DMS 273 treated with DMSO at 0.1 percent for 48 hours (cell line): ENCODE measurements around the gene GDF9.

Experiments used
- DNase-seq: peaks from one replicate; lab custom pipeline; 2025; lab: John Stamatoyannopoulos, UW

The GDF9 gene

DNA sequence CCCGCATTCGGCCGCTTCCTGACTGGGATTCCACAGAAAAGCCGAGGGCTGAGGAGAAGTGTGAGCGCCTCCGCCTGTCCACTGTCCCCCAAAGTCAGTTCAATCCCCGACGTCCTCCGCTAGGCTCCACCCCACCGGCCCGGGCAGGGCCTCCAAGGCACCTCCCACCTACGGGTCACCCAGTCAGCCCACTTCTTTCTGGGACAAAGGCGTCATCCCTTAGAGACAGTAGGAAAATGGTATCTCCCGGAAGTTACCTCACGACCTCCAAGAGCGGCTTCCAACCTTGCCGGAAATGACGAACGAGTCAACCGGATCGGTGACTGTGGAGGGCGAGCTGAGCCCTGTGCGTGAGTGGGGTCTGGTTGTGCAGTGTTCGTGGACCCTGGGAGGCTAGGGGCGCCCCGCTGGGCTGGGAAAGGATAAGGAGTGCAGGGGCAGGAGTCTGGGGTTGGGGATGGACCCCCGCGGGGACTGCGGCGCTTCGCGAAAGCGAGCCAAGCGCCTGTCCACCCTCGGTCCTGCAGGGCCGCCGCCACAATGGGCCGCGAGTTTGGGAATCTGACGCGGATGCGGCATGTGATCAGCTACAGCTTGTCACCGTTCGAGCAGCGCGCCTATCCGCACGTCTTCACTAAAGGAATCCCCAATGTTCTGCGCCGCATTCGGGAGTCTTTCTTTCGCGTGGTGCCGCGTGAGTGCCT, at the start of gene GDF9, which contains the start of gene UQCRQ:
TSS of gene GDF9 (minus strand) at position 128 of the 704 bp plus-strand sequence. CDS start 1,936 bp downstream, outside the sequence.
TSS of gene UQCRQ (plus strand) at position 301 of the 704 bp plus-strand sequence. CDS start at position 541, 240 bp downstream.
- DNase-seq = peak; percentile 99

- DNase-seq = no peak
Measured at GRCh38 chr5:132915681-132916080, 49.4 kb upstream of the GDF9 start.

DNA sequence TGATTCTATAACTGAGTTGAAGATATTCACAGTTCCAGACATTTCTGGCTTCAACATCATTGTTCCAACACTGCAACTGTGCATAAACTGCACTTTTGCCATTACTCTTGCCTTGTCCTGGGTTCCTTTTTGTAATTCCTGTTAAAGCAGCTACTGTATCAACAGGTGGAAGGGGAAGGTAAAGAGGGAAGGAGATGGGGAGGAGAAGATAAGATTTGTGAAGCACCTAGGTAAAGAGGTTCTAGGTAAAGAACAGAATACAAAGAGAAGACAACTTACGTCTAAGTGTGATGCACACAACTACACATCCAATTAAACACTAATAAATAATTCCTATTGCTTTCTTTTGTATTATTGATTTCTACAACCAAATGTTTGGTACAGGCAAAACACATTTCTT, 43.4 kb upstream of the GDF9 start:
- no peak for DNase-seq

GRCh38 chr5:132907161-132907560, 40.9 kb upstream of the GDF9 start:
- DNase-seq = no peak

DNA sequence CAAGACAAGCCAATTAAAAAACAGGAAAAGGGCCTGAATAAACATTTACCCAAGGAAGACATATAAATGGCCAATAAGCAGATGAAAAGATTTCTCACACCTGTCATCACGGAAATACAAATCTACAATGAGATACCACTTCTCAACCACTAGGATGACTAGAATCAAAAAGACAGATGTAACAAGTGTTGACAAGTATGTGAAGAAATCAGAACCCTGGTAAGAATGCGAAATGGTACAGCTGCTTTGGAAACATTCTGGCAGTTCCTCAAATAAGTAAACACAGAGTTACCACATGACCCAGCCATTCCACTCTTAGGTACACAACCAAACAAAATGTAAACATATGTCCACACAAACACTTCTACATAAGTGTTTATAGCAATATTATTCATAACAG, 39.7 kb upstream of the GDF9 start:
- DNase-seq = no peak

DNA sequence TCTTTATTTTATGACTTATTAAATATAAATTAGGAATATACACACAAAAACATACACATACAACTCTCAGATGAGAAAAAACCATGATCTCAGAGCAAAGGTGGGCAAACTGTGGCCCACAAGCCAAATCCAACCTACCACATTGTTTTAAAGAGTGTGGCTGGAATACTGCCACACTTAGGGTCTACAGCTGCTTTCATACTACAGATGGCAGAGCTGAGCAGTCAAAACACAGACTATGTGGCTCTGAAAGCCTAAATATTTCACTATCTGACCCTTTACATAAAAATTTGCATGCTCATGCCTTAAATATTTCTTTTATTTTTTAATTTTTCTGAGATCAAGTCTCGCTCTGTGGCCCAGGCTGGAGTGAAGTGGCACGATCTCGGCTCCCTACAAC, 35.5 kb upstream of the GDF9 start:
- DNase-seq = no peak

DNA sequence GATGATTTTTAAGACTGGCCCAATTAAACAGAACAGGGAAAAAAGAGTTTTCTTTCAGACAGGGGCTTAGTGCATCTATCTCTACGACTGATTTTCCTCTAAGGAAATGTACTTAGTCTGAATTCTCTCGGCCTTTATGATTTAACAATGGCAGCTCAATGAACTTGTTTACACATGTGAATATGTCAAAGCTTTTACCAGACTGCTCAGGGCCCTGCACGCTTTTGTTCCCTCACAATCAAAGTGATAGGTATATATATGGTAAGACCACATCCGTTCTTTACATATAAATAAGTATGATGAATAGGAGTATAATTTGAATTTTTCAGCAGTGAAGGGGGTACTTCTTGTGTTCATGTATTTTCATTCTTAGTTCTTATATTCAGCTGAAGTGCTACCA, 34.8 kb upstream of the GDF9 start:
- no peak for DNase-seq

DNA sequence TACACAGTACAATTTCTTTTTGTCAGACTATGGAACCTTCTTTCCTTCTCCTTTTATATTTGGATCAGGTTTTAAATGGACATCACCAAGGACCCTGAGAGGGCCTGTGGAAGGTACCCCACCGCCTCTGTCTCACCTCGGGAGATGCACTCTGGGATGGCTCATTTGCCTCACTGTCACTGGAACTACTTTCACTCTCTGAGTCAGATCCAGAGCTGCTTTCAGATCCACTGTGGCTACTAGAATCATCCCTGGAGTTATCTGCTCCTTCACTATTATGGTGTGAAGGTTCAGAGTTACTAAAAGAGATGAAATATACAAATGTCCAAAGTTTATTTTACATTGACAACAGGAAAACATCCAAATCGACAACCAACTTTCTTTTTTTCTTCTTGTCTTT, 31.8 kb upstream of the GDF9 start:
- DNase-seq = no peak

DNA sequence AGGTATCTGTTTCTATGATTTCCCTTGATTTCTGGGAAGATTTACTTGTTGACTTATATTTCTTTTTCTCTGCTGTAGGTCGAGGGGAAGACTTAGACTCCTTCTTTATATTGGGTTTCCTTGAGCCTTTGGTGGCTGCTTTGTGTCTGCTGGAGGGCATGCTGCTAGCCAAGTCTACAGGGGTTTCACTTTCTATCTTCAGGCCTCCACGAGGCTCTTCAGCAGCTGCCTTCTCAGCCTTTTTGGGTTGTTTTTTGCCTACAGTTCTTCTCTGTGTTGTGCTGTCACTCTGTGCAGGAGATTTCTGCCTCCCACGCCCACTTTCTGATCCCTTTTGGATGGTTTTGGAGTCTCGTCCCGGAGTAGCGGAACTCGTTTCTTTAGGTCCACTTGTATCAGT, 30.4 kb upstream of the GDF9 start:
- DNase-seq = no peak

DNA sequence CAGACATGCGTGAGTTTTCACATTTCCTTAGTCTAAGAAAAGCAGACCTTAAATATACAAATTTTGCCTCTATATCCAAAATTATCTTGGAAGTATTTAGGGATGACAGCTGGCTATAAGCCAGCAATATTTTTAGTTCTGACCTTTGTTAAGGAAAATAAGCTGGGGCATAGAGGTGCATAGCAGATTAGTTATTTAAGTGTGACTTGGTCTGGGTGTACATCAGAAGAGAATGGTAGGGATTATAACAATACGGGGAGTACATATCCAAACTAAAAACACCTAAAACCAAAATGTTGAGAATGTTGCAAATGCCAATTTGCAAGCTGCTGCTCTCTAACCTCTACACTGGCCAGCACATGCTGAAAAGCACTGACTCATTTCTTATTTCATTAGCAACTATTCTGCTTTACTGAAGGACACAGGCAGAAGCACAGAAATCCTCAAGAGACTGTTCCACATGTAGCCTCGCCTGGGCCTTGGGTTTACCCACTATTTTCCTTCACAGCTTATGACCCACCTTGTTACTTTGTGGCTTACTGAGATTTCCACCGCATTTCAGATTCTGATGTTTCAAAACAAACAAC, 29.5 kb upstream of the GDF9 start:
- DNase-seq = no peak

DNA sequence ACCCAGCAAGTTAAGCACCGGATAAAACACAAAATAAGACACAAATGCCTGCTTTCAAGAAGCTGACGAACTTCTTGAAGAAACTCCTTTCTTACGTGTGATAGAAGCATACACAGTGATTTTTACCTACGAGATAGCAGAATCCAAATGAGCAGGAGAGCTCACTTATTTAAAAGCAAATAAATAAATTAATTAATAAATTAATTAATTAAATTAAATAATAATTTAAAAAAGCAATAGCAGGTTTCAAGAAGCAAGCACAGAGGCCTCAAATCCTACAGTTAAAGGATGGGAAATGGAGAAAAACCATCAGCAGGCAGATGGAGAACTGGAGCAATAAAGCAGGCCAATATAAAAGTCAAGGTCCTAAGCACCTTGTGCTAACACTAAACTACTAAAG, 24.5 kb upstream of the GDF9 start:
- DNase-seq = no peak

GRCh38 chr5:132889501-132889900, 23.2 kb upstream of the GDF9 start:
- no peak for DNase-seq

- no peak for DNase-seq
Measured at GRCh38 chr5:132887283-132887682, 21.0 kb upstream of the GDF9 start.

- no peak for DNase-seq
Measured at GRCh38 chr5:132886064-132886823, 20.0 kb upstream of the GDF9 start.

DNA sequence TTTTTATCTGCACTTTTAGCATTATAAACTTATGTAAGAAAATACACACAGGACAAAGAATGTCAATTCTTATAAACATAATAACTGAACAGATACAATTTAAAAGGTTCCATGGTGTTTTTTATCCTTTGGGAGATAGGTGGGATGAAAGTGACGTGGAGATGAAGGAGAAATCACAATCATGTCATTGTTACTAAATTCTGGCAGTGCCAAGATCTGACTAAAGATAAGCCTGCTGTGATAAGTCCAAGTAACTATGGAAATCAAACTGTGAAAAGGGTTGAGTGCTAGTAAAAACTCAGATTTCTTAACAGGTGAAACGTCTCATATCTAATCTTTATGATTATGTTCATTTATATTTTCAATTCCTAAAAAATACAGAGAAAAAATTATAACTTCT, 18.3 kb upstream of the GDF9 start:
- no peak for DNase-seq

DNA sequence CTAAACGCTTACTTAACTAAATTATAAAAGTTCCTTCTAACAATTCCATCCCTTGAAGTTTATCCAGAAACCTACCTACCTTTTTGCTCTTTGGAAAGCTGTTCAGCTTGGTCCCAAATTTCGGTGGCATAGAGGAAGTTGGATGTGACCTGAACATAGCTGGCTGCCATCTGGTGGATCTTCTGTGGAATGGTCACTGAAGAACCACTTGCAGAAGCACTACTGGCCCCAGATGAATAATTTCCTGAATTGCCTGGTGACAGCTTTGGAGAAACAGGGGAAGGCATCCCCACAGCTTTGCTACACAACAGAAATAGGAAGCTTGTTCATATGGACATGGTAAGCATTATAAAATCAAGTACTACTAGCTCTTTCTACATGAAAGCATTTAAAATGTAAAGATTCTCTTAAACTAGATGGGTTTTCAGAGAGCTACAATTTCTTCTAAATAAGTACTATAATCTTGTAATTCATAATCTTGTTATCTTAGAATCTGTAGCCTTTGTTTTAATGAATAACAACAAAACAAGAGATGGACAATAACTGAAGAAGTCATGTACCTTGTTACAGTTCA, 17.1 kb upstream of the GDF9 start:
- no peak for DNase-seq

DNA sequence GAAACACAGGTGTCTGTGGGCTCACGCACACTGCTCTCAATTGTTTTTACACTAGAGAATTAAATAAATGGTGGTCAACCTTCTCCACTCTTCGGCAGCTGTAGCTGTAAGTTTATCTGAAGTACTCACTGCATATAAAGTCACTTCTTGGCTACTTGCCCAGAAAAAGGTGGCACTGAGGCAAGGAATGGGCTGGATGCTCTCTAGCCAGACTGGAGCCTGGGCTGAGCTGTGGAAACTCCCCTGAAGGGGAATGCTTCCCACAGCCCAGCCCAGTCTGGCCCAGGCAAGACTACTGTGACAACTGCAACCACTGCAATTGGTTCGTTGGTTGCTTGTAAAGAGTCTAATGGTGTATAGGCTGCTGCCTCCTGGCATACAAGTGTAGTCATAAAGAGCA, 11.7 kb upstream of the GDF9 start:
- DNase-seq = peak; percentile 43

GRCh38 chr5:132877466-132877865, 11.2 kb upstream of the GDF9 start:
- DNase-seq = no peak

DNA sequence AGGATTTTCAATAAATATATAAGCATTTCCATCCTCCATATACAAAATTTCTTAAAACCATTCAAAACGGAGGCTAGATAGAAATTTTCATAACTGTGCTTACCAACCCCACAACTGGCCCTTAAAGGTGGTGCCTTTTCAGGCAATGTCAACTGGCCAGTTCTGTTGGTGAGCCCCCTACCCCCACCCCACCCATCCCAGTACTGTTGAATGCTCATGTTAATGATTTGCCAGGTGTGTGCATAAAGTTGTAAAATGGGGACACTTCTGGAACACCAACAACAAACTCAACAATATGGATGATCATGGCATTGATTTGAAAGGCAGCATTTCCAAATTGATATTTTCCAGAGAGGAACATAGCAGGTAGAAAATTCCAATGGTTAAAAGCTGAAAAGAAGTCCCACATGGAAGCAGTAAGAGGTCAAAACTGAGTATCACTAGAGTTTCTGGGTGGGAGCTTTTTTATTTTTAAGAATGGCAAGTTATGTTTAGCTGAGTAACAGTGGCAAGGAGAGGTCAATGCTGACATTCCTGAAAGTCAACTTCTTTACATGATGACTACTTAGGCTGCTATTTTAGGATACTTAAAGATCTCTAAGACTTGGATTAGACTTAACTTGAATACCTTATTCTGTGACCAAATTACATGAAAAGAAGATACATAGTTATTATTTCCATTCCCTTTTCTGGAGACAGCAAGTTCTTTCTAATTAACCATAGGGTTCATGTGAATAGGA, 9.9 kb upstream of the GDF9 start:
- DNase-seq = no peak

DNA sequence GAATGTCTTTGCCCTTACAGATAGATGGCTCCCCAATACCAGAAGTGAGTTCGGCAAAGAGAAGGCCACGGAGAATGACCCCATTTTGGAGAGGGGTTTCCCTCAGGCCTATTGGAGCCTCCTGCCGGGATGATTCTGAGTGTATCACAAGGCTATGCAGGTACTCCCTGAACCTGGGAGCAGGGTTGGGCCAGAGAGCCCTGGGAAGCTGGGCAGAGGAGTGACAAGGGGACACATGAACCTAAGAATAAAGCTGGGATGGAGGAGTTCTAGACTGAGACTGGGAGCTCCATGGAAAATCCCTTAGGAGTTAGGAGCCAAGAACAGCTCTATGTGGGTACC, 7.6 kb upstream of the GDF9 start:
- DNase-seq = no peak

DNA sequence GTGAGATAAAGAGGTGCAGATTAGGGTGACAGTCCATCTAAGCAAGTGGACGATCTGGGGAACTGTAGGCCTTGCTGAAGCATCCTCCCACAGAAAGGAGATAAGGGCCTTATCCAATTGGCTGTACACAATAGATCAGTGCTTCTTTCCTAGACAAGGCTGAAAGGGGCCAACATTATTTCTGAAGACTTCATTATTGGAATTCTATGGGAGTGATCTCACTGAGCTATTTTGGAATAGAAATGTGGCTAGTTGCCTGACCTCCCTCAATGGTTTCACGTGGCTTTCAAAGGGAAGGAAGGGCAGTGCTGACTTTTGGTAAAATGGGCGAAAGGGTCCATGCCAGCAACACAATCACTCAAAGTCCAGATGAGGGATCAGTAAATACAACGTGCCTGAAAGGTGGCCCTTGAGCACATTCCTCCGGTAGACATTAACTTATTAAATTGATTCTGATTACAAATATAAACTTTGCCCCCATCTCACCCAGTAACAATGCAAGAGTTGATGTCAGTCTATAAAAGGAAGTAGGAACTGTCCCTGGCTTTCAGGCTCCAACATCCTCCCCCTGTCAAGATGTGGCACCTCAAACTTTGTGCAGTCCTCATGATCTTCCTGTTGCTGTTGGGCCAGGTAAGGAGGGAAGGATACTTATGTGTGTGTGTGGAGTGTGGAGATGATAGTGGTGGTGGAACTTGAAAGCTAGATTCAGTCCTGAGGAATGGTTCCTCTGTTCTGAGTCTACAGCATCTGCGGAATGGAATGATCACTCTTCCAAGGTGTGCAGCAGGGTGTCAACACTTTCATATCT, 7.1 kb upstream of the GDF9 start, which contains the start of gene LEAP2:
TSS of gene LEAP2 (plus strand) at position 550 of the 811 bp plus-strand sequence. CDS start at position 577, 27 bp downstream.
- no peak for DNase-seq
